GM13976 (cell line): ENCODE results near the gene GPR6.

Experiments used
- DNase-seq: peaks from one replicate; pipeline ENCODE4 v3.0.0; 2012; ENCODE audit warnings: low spot score
- in situ Hi-C: fragments of 300-500 bp; cut with MboI; formaldehyde crosslinking; loops from one replicate; pipeline ENCODE4 v1.12.0; 2022; ENCODE audit warnings: low sequenced_read_pairs, mixed read lengths, inconsistent platforms; ENCODE audit not compliant: unreplicated experiment
- TF ChIP-seq, protein P1 (sequence below): IDR thresholded peaks from 2 replicates; pipeline ENCODE4 v1.5.1; 2012; ENCODE audit warnings: borderline replicate concordance, mild to moderate bottlenecking; ENCODE audit not compliant: insufficient read depth; ENCODE audit errors: extremely low read depth, missing control alignments, control extremely low read depth

GPR6 gene

DNA sequence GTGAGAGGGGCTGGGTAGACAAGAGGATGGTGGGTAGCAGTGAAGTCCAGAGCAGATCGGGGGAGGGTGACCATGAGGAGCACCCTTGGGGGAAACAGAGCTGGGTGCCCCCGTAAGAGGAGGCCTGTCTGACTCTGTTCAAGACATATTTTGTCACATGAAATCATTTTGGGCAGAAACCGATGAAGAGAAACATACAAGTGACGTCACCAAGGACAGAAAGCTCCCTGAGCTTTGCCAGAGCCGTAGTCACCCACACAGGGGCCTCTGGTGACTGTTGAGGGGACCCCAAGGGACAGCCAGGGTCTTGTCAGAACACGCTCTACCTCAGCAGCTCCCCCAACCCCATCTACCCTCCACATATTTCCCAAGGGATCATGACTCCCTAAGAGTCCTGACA lies 39.2 kb downstream of the GPR6 start:
- TF ChIP-seq, protein P1, sequence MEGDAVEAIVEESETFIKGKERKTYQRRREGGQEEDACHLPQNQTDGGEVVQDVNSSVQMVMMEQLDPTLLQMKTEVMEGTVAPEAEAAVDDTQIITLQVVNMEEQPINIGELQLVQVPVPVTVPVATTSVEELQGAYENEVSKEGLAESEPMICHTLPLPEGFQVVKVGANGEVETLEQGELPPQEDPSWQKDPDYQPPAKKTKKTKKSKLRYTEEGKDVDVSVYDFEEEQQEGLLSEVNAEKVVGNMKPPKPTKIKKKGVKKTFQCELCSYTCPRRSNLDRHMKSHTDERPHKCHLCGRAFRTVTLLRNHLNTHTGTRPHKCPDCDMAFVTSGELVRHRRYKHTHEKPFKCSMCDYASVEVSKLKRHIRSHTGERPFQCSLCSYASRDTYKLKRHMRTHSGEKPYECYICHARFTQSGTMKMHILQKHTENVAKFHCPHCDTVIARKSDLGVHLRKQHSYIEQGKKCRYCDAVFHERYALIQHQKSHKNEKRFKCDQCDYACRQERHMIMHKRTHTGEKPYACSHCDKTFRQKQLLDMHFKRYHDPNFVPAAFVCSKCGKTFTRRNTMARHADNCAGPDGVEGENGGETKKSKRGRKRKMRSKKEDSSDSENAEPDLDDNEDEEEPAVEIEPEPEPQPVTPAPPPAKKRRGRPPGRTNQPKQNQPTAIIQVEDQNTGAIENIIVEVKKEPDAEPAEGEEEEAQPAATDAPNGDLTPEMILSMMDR: no peak
- in situ Hi-C loops: no loop called here
- no peak for DNase-seq

DNA sequence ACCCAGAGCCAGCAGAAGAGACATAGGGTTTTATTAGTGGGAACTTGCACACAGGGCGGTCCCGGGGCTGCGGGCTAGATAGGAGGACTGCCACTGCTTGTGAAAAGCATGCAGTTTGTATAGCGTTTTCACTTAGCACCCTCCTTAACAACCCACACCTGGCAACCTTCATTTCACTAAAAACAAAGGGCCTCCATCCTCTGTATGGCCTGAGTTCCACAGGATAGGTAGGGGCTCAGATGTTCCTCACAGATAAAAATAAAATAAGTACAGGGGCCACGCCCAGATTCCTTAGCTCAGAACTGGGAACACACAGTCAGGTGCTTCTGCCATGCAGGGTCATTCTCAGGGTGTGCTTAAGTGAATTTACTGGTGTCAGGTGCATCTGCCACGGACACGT lies 39.8 kb downstream of the GPR6 start:
- TF ChIP-seq, protein P1: no peak
- in situ Hi-C loops: no loop called here
- no peak for DNase-seq

DNA sequence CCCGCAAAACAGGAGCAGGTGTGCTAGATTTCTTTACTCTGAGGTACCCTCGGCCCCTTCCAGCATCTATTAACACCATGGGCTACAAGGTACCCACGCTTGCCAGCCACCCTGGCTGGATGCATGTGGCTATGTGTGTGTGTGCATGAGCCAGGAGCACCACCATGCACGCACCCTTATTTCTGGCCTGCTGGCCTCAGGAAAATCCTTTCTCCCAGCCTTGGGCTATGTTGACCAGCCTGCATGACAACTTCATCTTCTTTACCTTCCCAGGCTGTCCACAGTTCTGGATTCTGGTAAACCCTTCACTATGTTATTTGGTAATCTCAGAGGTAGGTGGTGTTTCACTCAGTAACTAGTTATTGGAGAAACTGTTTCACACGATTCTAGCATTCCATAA lies 40.4 kb downstream of the GPR6 start:
- no peak for DNase-seq
- in situ Hi-C loops: no loop called here
- TF ChIP-seq, protein P1: no peak

DNA sequence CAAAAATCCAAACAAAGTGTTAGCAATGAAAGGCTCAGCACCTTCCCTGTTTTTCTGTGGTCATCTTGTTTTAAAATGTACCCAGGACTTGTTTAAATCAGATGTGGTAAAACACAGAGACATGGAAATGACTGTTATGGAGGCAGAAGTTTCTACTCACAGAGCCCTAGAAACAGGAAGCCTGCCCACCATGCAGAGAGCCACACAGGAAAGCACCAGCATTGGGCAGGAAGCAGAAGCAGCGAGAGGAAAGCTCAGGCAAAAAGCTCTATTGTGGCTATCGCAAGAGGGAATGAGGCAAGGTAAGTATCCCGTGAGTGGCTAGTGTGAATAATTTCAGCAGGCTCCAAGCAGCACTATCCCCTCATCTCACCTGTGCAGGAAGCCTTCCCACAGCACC lies 42.8 kb downstream of the GPR6 start:
- TF ChIP-seq, protein P1: no peak
- no peak for DNase-seq
- in situ Hi-C loops: no loop called here

DNA sequence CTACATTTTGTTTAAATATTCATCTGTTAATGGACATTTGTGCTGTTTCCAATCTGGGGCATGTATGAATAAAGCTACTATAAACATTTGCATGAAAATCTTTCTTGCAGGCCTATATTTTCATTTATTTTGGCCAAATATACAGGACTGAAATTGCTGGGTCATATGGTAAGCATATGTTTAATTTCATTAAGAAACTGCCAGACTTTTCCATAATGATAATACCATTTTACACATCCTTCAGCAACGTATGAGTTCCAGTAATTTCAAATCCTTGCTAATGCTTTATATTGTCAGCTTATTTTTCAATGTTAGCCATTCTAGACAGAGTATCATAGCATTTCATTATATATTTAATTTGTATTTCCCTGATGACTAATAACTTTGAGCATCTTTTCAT lies 51.0 kb downstream of the GPR6 start:
- DNase-seq: no peak
- TF ChIP-seq, protein P1: no peak
- in situ Hi-C loops: loop anchor here (25.0 kb wide), 1 partner anchor 492 kb away; no protein-coding TSS in a partner anchor
